Common myeloid progenitor, CD34-positive (primary cell): ENCODE data around the gene ARHGAP9.
"Not testable (repeated sequence)": the region's sequence is repeated elsewhere in the genome, so short reads cannot be mapped to it uniquely, and the experiment has no call there.

Source experiments
- CTCF ChIA-PET: fragments of 350-600 bp; sonication (Branson Sonifier 250); formaldehyde crosslinking; loops from one replicate; lab custom pipeline; 2021; ENCODE audit warnings: antibody characterized with exemption; lab: Charles Lee
- POLR2A ChIA-PET: fragments of 350-600 bp; sonication (Branson Sonifier 250); formaldehyde crosslinking; loops from one replicate; lab custom pipeline; 2021; ENCODE audit warnings: antibody characterized with exemption; lab: Charles Lee
- DNase-seq, 3 donors: peaks; one replicate each; pipeline versions ENCODE4 v3.0.0 to v3.0.0-alpha.2; 2013
- H3K27ac ChIP-seq, 2 experiments: 1 replicate in 1 of 2; 2 replicates in 1 of 2; pipeline ENCODE4 v1.7.0; 2013; ENCODE audit warnings: inconsistent platforms in 2 of 2, low read length in 2 of 2, mild to moderate bottlenecking in 2 of 2, low read depth in 1 of 2, moderate library complexity in 1 of 2; ENCODE audit not compliant: severe bottlenecking in 2 of 2, insufficient read depth in 1 of 2, poor library complexity in 1 of 2
- H3K27me3 ChIP-seq, 5 experiments: replicated peaks in 2 of 5; 1 replicate in 3 of 5; 2 replicates in 2 of 5; pipeline versions ENCODE4 v1.6.1 to v1.7.0; 2013; ENCODE audit warnings: low read length in 4 of 5, mild to moderate bottlenecking in 2 of 5, moderate library complexity in 2 of 5, inconsistent platforms in 1 of 5; ENCODE audit not compliant: insufficient read depth in 5 of 5, control insufficient read depth in 4 of 5
- H3K36me3 ChIP-seq, 4 experiments: 1 replicate in 2 of 4; 2 replicates in 2 of 4; pipeline versions ENCODE4 v1.6.1 to v1.7.0; 2013; ENCODE audit warnings: low read length in 3 of 4, control low read depth in 1 of 4, mild to moderate bottlenecking in 1 of 4; ENCODE audit not compliant: control insufficient read depth in 4 of 4, insufficient read depth in 4 of 4
- H3K4me1 ChIP-seq, 4 experiments: 1 replicate in 3 of 4; 2 replicates in 1 of 4; pipeline versions ENCODE4 v1.6.1 to v1.7.1; 2013; ENCODE audit warnings: low read length in 3 of 4, mild to moderate bottlenecking in 3 of 4, control low read depth in 1 of 4, inconsistent platforms in 1 of 4, moderate library complexity in 1 of 4; ENCODE audit not compliant: control insufficient read depth in 4 of 4, insufficient read depth in 4 of 4; ENCODE audit errors: control extremely low read depth in 1 of 4
- H3K4me3 ChIP-seq, 7 experiments: 1 replicate in 4 of 7; 2 replicates in 3 of 7; pipeline versions ENCODE4 v1.5.1 to v1.7.0; 2013; ENCODE audit warnings: mild to moderate bottlenecking in 7 of 7, low read length in 6 of 7, moderate library complexity in 6 of 7, inconsistent platforms in 2 of 7, low read depth in 2 of 7, control low read depth in 1 of 7; ENCODE audit not compliant: insufficient read depth in 4 of 7, control insufficient read depth in 1 of 7; ENCODE audit errors: extremely low read depth in 1 of 7
- H3K9me3 ChIP-seq, 5 experiments: 1 replicate in 4 of 5; 2 replicates in 1 of 5; pipeline versions ENCODE4 v1.6.1 to v1.7.1; 2013; ENCODE audit warnings: low read length in 4 of 5, mild to moderate bottlenecking in 2 of 5, inconsistent platforms in 1 of 5, low read depth in 1 of 5, moderate library complexity in 1 of 5; ENCODE audit not compliant: control insufficient read depth in 4 of 5, insufficient read depth in 2 of 5; ENCODE audit errors: control extremely low read depth in 1 of 5
- WGBS: methylation state at CpG from one replicate; pipeline ENCODE4 v1.1.5; 2013; ENCODE audit not compliant: insufficient coverage; 5-methylcytosine and 5-hydroxymethylcytosine counted together

ARHGAP9 gene

GRCh38 chr12:57520053-57520818, 40.6 kb upstream of the ARHGAP9 start, which contains the start of gene DDIT3:
Gene DDIT3 (minus strand): TSS chr12:57520514. CDS start chr12:57517406, 3,108 bp downstream.
- H3K9me3 ChIP-seq: no peaks in the 10 kb centered on the region
- H3K27ac ChIP-seq: peak within 1 kb of the TSS; percentile 99 to 100
- ChIA-PET CTCF (interaction anchor here (1.0 to 1.5 kb wide), 6 partner anchors 10 to 118 kb away, joined by 3 to 6 read pairs (median 3); no protein-coding TSS in a partner anchor), POLR2A (interaction anchor here (0.8 to 2.9 kb wide), 14 partner anchors 10 to 432 kb away, joined by 3 to 14 read pairs (median 5); partner anchors contain the start of genes ARHGAP9 and DCTN2)
- 0% methylated on average over 26 of the region's 52 CpGs for WGBS
- no peaks in the 10 kb centered on the region for H3K27me3 ChIP-seq
- DNase-seq: peak; percentile 99
- peaks cover 14 to 53% (median 52%) of the 10 kb centered on the region in 4 experiments for H3K4me1 ChIP-seq
- H3K36me3 ChIP-seq: peaks cover 15 to 46% (median 35%) of the 10 kb centered on the region in 4 experiments
- peak within 1 kb of the TSS; percentile 75 to 99 (median 96) for H3K4me3 ChIP-seq

GRCh38 chr12:57519796-57520052, 40.1 kb upstream of the ARHGAP9 start:
- peak in 1 of 3 donors; percentile 24 for DNase-seq
- no peaks in the 10 kb centered on the region for H3K9me3 ChIP-seq
- H3K36me3 ChIP-seq: peaks cover 16 to 47% (median 36%) of the 10 kb centered on the region in 4 experiments
- peaks cover 14 to 52% (median 51%) of the 10 kb centered on the region in 4 experiments for H3K4me1 ChIP-seq
- WGBS: 0% methylated on average over 8 of the region's 8 CpGs
- peak overlapping the region; percentile 99 to 100 for H3K27ac ChIP-seq
- ChIA-PET POLR2A (interaction anchor here (0.6 to 2.9 kb wide), 11 partner anchors 10 to 85 kb away, joined by 3 to 14 read pairs (median 6); partner anchors contain the start of genes ARHGAP9 and DCTN2), CTCF (interaction anchor here (1.0 to 1.5 kb wide), 4 partner anchors 11 to 119 kb away, joined by 3 to 6 read pairs (median 4); no protein-coding TSS in a partner anchor)
- H3K27me3 ChIP-seq: no peaks in the 10 kb centered on the region
- peak overlapping the region; percentile 75 to 99 (median 96) for H3K4me3 ChIP-seq

GRCh38 chr12:57518920-57519795, 39.5 kb upstream of the ARHGAP9 start:
- DNase-seq: peak in 1 of 3 donors; percentile 22
- Histone ChIP-seq H3K27me3 (no peaks in the 10 kb centered on the region), H3K27ac (peak overlapping the region; percentile 99 to 100), H3K36me3 (peaks cover 15 to 46% (median 35%) of the 10 kb centered on the region in 4 experiments), H3K9me3 (no peaks in the 10 kb centered on the region), H3K4me1 (peaks cover 14 to 48% (median 45%) of the 10 kb centered on the region in 4 experiments), H3K4me3 (peak overlapping the region; percentile 75 to 99 (median 96))
- WGBS: 18% methylated on average over 5 of the region's 7 CpGs
- ChIA-PET POLR2A (interaction anchor here (0.6 to 2.9 kb wide), 9 partner anchors 9 to 57 kb away, joined by 3 to 14 read pairs (median 7); partner anchors contain the start of genes ARHGAP9 and DCTN2), CTCF (interaction anchor here (1.0 to 5.3 kb wide), 4 partner anchors 10 to 119 kb away, joined by 3 to 22 read pairs (median 4); no protein-coding TSS in a partner anchor)

- Histone ChIP-seq H3K27me3 (no peaks in the 10 kb centered on the region), H3K27ac (peak overlapping the region in 1 of 2 experiments; percentile 100), H3K4me1 (peaks cover 9 to 40% (median 37%) of the 10 kb centered on the region in 4 experiments), H3K36me3 (peaks cover 15 to 45% (median 36%) of the 10 kb centered on the region in 4 experiments), H3K9me3 (no peaks in the 10 kb centered on the region), H3K4me3 (peak overlapping the region in 3 of 7 experiments; percentile 84 to 98 (median 96))
- ChIA-PET POLR2A (interaction anchor here (0.6 to 2.9 kb wide), 11 partner anchors 12 to 267 kb away, joined by 3 to 14 read pairs (median 4); partner anchors contain the start of genes ARHGAP9, DCTN2 and STAC3), CTCF (interaction anchor here (1.5 to 5.3 kb wide), 3 partner anchors 11 to 42 kb away, joined by 3 to 22 read pairs (median 5); partner anchors contain the start of gene ARHGAP9)
- DNase-seq: no peak
- 100% methylated on average over 6 of the region's 8 CpGs for WGBS
These were observed 38.7 kb upstream of the ARHGAP9 start for GRCh38 chr12:57518176-57518919.

GRCh38 chr12:57517718-57518117, 38.1 kb upstream of the ARHGAP9 start:
- Histone ChIP-seq H3K36me3 (peaks cover 18 to 52% (median 41%) of the 10 kb centered on the region in 4 experiments), H3K4me1 (peaks cover 7 to 37% (median 34%) of the 10 kb centered on the region in 4 experiments), H3K27ac (peak overlapping the region in 1 of 2 experiments; percentile 37)
- 99% methylated on average over 10 of the region's 10 CpGs for WGBS
- H3K4me3 ChIP-seq, DNase-seq, H3K27me3 ChIP-seq, H3K9me3 ChIP-seq: not testable (repeated sequence)
- CTCF ChIA-PET: interaction anchor here (1.6 to 5.3 kb wide), 3 partner anchors 37 to 107 kb away, joined by 4 to 22 read pairs (median 5); partner anchors contain the start of gene ARHGAP9
- POLR2A ChIA-PET: interaction anchor here (0.6 to 1.9 kb wide), 5 partner anchors 25 to 267 kb away, joined by 3 to 6 read pairs (median 4); partner anchors contain the start of gene STAC3
